IMR-90 (cell line): Measurements from ENCODE around the gene DHX9. TPM values are rescaled to one million over a fixed set of nuclear protein-coding genes. Genes with fewer than 3 reads are reported as not detected.

Experiments used
- ATAC-seq: fragments of 200-7000 bp; cut with Tn5 transposase; 2 replicates; pipeline ENCODE4 v1.9.1; 2020; ENCODE audit warnings: low read depth, mild to moderate bottlenecking, moderate library complexity
- BruUV-seq: library from RNA; stranded (reverse); fragments of 400-500 nt; replicated peaks from 2 replicates; lab custom pipeline; 2021; lab: Mats Ljungman, UMichigan
- CTCF ChIA-PET: fragments of 300-600 bp; formaldehyde crosslinking; extraction: SDS; loops from one replicate; lab custom pipeline; 2021; ENCODE audit warnings: antibody characterized with exemption; lab: Yijun Ruan, JAX
- POLR2A ChIA-PET: fragments of 300-600 bp; sonication (Branson Sonifier 250); formaldehyde crosslinking; loops from one replicate; lab custom pipeline; 2022; ENCODE audit warnings: antibody characterized with exemption; ENCODE audit not compliant: unreplicated experiment; lab: Charles Lee
- DNase-seq: peaks from one replicate; pipeline ENCODE4 v3.0.0; 2013
- H2AFZ ChIP-seq: replicated peaks from 2 replicates; pipeline ENCODE3; 2013; ENCODE audit warnings: low read length, mild to moderate bottlenecking; ENCODE audit not compliant: poor library complexity
- H2AK5ac ChIP-seq: 2 replicates; pipeline ENCODE4 v1.6.1; 2013; ENCODE audit warnings: low read depth, low read length, inconsistent platforms
- H2AK9ac ChIP-seq: replicated peaks from 2 replicates; pipeline ENCODE3; 2013; ENCODE audit warnings: mild to moderate bottlenecking, low read depth, low read length, moderate library complexity; ENCODE audit not compliant: poor library complexity
- H2BK120ac ChIP-seq: 2 replicates; pipeline ENCODE4 v1.6.1; 2013; ENCODE audit warnings: low read depth, low read length, inconsistent platforms
- H2BK15ac ChIP-seq: 3 replicates; pipeline ENCODE4 v1.6.1; 2013; ENCODE audit warnings: low read depth, low read length, inconsistent platforms
- H2BK20ac ChIP-seq: 2 replicates; pipeline ENCODE4 v1.6.1; 2013; ENCODE audit warnings: low read depth, mild to moderate bottlenecking, inconsistent platforms, low read length, moderate library complexity
- H2BK5ac ChIP-seq: 2 replicates; pipeline ENCODE4 v1.6.1; 2013; ENCODE audit warnings: mild to moderate bottlenecking, low read depth, low read length, inconsistent platforms; ENCODE audit not compliant: poor library complexity, severe bottlenecking
- H3K14ac ChIP-seq: replicated peaks from 2 replicates; pipeline ENCODE4 v1.6.1; 2013; ENCODE audit warnings: low read depth, low read length, inconsistent platforms
- H3K18ac ChIP-seq: 2 replicates; pipeline ENCODE4 v1.6.1; 2013; ENCODE audit warnings: low read depth, low read length, control low read depth
- H3K23ac ChIP-seq: 2 replicates; pipeline ENCODE4 v1.6.1; 2013; ENCODE audit warnings: low read depth, low read length, inconsistent platforms
- H3K27ac ChIP-seq: 2 replicates; pipeline ENCODE4 v1.5.1; 2013; ENCODE audit warnings: mild to moderate bottlenecking, control low read depth, low read length; ENCODE audit not compliant: insufficient read depth
- H3K27me3 ChIP-seq: 2 replicates; pipeline ENCODE4 v1.6.1; 2013; ENCODE audit warnings: low read length; ENCODE audit not compliant: control insufficient read depth, insufficient read depth
- H3K36me3 ChIP-seq: 2 replicates; pipeline ENCODE4 v1.6.1; 2013; ENCODE audit warnings: low read length, mixed read lengths; ENCODE audit not compliant: control insufficient read depth, insufficient read depth
- H3K4ac ChIP-seq: 2 replicates; pipeline ENCODE4 v1.6.1; 2013; ENCODE audit warnings: low read depth, low read length, inconsistent platforms
- H3K4me1 ChIP-seq: 2 replicates; pipeline ENCODE4 v1.6.1; 2013; ENCODE audit warnings: low read length, mixed read lengths; ENCODE audit not compliant: control insufficient read depth, insufficient read depth
- H3K4me2 ChIP-seq: 2 replicates; pipeline ENCODE4 v1.6.1; 2013; ENCODE audit warnings: low read depth, mild to moderate bottlenecking, control low read depth, low read length, moderate library complexity
- H3K4me3 ChIP-seq: 2 replicates; pipeline ENCODE4 v1.5.1; 2013; ENCODE audit warnings: low read depth, mild to moderate bottlenecking, control low read depth, low read length, moderate library complexity; ENCODE audit not compliant: insufficient read depth
- H3K56ac ChIP-seq: 2 replicates; pipeline ENCODE4 v1.6.1; 2013; ENCODE audit warnings: low read length, inconsistent platforms; ENCODE audit not compliant: insufficient read depth; ENCODE audit errors: extremely low read depth
- H3K79me1 ChIP-seq, 2 experiments: 2 replicates each; pipeline ENCODE4 v1.6.1; 2013; ENCODE audit warnings: low read length in 2 of 2, inconsistent platforms in 1 of 2, low read depth in 1 of 2
- H3K9ac ChIP-seq: 2 replicates; pipeline ENCODE4 v1.6.1; 2013; ENCODE audit warnings: low read depth, low read length, control low read depth
- H3K9me1 ChIP-seq: 2 replicates; pipeline ENCODE4 v1.6.1; 2013; ENCODE audit warnings: low read length, inconsistent platforms; ENCODE audit not compliant: insufficient read depth
- H3K9me3 ChIP-seq: 2 replicates; pipeline ENCODE4 v1.6.1; 2013; ENCODE audit warnings: low read length; ENCODE audit not compliant: control insufficient read depth, insufficient read depth
- H4K20me1 ChIP-seq: 2 replicates; pipeline ENCODE4 v1.6.1; 2013; ENCODE audit warnings: low read length, inconsistent platforms; ENCODE audit not compliant: insufficient read depth
- H4K5ac ChIP-seq: 2 replicates; pipeline ENCODE4 v1.6.1; 2013; ENCODE audit warnings: mild to moderate bottlenecking, low read depth, low read length, control low read depth
- H4K8ac ChIP-seq, 2 experiments: 2 replicates each; pipeline ENCODE4 v1.6.1; 2013; ENCODE audit warnings: low read depth in 2 of 2, low read length in 2 of 2, control low read depth in 1 of 2, inconsistent platforms in 1 of 2
- H4K91ac ChIP-seq: 2 replicates; pipeline ENCODE4 v1.6.1; 2013; ENCODE audit warnings: low read depth, low read length, inconsistent platforms; ENCODE audit not compliant: insufficient read depth
- CHD1 ChIP-seq: IDR thresholded peaks from 2 replicates; pipeline ENCODE4 v1.6.1; 2012; ENCODE audit warnings: low read depth, low read length, improper control_type of control experiment
- ELK1 ChIP-seq: fragments of 150-350 bp; IDR thresholded peaks from 2 replicates; pipeline ENCODE4 v1.6.1; 2016; ENCODE audit warnings: low read depth, mild to moderate bottlenecking, low read length, moderate library complexity, borderline replicate concordance
- MAZ ChIP-seq: IDR thresholded peaks from 2 replicates; pipeline ENCODE4 v1.6.1; 2012; ENCODE audit warnings: low read depth, mild to moderate bottlenecking, low read length, improper control_type of control experiment, moderate library complexity, borderline replicate concordance
- WGBS, 2 experiments: methylation state at CpG; one replicate each; pipeline versions ENCODE4 v1.1.5 to v1.1.7; 2013; ENCODE audit warnings: missing lambda C conversion rate in 2 of 2; ENCODE audit not compliant: insufficient read length in 1 of 2; ENCODE audit errors: extremely low coverage in 2 of 2; 5-methylcytosine and 5-hydroxymethylcytosine counted together
- dilution Hi-C: fragments of 300-500 bp; cut with HindIII; formaldehyde crosslinking; loops from one replicate; pipeline ENCODE4 v1.14.3; 2018; ENCODE audit warnings: low sequenced_read_pairs; ENCODE audit not compliant: unreplicated experiment
- in situ Hi-C: fragments of 300-500 bp; cut with MboI; formaldehyde crosslinking; loops from 3 replicates; pipeline ENCODE4 v1.14.3; 2019; ENCODE audit warnings: low sequenced_read_pairs, inconsistent platforms, mixed read lengths
- intact Hi-C: fragments of 100-400 bp; cut with micrococcal nuclease; formaldehyde crosslinking; loops from 2 replicates; pipeline ENCODE4 v1.10.0; 2022
- polyA plus RNA-seq, 3 experiments: library from polyadenylated mRNA; depleted of rRNA; stranded (reverse); fragments of >200 nt; gene quantifications; 2 replicates each; pipeline ENCODE4 v1.2.3, GENCODE V29; 2012; ENCODE audit warnings: low replicate concordance in 1 of 3
- total RNA-seq: library from RNA; depleted of rRNA; stranded (reverse); fragments of >200 nt; gene quantifications from 2 replicates; pipeline ENCODE4 v1.2.3, GENCODE V29; 2012

Gene DHX9
- total and polyA plus RNA-seq, 2 of the 4 experiments (the other 2 are of a cell fraction), result 119 to 211 TPM

DNA sequence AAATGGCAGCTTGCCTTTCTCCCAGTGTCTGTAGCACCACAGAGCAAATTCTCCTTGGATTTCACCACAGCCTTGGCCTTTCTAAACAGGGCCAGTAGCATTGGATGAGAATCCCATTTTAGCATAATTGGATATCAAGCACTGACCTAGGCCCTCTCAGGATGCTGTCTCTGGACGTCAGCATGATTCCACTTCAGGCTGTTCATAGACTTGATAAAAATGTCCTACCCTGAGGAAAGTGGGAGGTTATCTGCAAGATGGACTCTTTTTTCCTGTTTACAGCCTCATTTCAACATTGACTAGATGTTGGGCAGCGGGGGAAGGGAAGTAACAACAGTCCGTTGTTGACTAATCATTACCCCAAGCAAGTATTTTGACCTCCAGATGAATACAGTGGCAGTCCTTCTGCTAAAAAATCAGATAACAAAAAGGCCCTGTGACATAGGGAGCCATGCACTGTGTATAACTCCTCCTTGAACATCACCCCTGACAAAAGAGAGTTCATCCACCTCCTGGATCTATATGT is 44.4 kb upstream of the DHX9 start:
- in situ Hi-C loops (loop anchor here (25.0 kb wide), 1 partner anchor 707 kb away; no protein-coding TSS in a partner anchor), dilution Hi-C loops (no loop called here), intact Hi-C loops (no loop called here)
- TF ChIP-seq MAZ (no peak), ELK1 (no peak), CHD1 (no peak)
- ChIA-PET CTCF (no interaction called here), POLR2A (no interaction called here)
- Histone ChIP-seq H3K36me3 (no peaks in the 10 kb centered on the region), H2AFZ (no peak overlapping the region), H4K20me1 (no peaks in the 10 kb centered on the region), H3K9me3 (no peaks in the 10 kb centered on the region), H4K91ac (no peak overlapping the region), H2BK15ac (no peak overlapping the region), H3K4ac (no peak overlapping the region), H3K27ac (no peak overlapping the region), H3K23ac (no peak overlapping the region), H3K18ac (no peak overlapping the region), H3K9ac (no peak overlapping the region), H2AK9ac (no peak overlapping the region), H3K9me1 (no peaks in the 10 kb centered on the region), H3K4me2 (no peak overlapping the region), H3K79me1 (no peaks in the 10 kb centered on the region), H2AK5ac (no peak overlapping the region), H2BK5ac (no peak overlapping the region), H3K14ac (no peak overlapping the region), H3K4me3 (no peak overlapping the region), H3K27me3 (peaks cover 16% of the 10 kb centered on the region), H4K8ac (no peak overlapping the region), H2BK20ac (no peak overlapping the region), H4K5ac (no peak overlapping the region), H3K4me1 (no peaks in the 10 kb centered on the region), H2BK120ac (no peak overlapping the region), H3K56ac (no peak overlapping the region)
- 80% methylated on average over 2 of the region's 3 CpGs; no CpG with 5 or more reads in 1 of the 2 experiments for WGBS, 2 experiments
- BruUV-seq, result no TSS peak
- DNase-seq (no peak), ATAC-seq (no peak)
